Tibial nerve (tissue), 4 donors: ENCODE data around the gene FRMD4A.

ENCODE experiments used
- CTCF ChIP-seq, 5 experiments: fragments of 200-600 bp in 3 of 5; fragments of 450-650 bp in 2 of 5; sonication (generic) in 3 of 5; IDR thresholded peaks; one replicate each; pipeline ENCODE4 v1.5.1; 2016 to 2019; ENCODE audit warnings: antibody characterized with exemption in 5 of 5, mild to moderate bottlenecking in 3 of 5, moderate library complexity in 2 of 5
- EP300 ChIP-seq, 2 donors: sonication (generic); formaldehyde crosslinking; IDR thresholded peaks; one replicate each; pipeline ENCODE4 v1.6.1; 2017; ENCODE audit warnings: antibody characterized with exemption in 2 of 2, mild to moderate bottlenecking in 1 of 2
- POLR2A ChIP-seq, 2 donors: fragments of 450-650 bp; IDR thresholded peaks; one replicate each; pipeline ENCODE4 v1.6.1; 2017; ENCODE audit warnings: antibody characterized with exemption in 2 of 2, mild to moderate bottlenecking in 2 of 2, moderate library complexity in 2 of 2

- TF ChIP-seq POLR2A (IDR thresholded peaks at IDR 0.05): no peak
- no peak for TF ChIP-seq EP300 (IDR thresholded peaks at IDR 0.05)
- no peak for TF ChIP-seq CTCF (IDR thresholded peaks at IDR 0.05)
Measured at GRCh38 chr10:13810568-13810967, 520.2 kb downstream of the FRMD4A start.
